K562 (cell line): Measurements from ENCODE around the gene C1orf167. TPM values are rescaled to one million over a fixed set of nuclear protein-coding genes. Genes with fewer than 3 reads are reported as not detected.

Experiments used
- CBX3 ChIP-seq, 2 experiments: IDR thresholded peaks; 1 replicate in 1 of 2; 2 replicates in 1 of 2; pipeline ENCODE4 v1.6.1; 2012; ENCODE audit warnings: inconsistent platforms in 2 of 2, low read length in 2 of 2, borderline replicate concordance in 1 of 2, control low read depth in 1 of 2
- EGR1 ChIP-seq: fragments of 450-650 bp; conservative IDR thresholded peaks from 2 replicates; pipeline ENCODE4 v1.6.1; 2017; ENCODE audit warnings: mild to moderate bottlenecking
- GATAD2A ChIP-seq: fragments of 450-650 bp; IDR thresholded peaks from 2 replicates; pipeline ENCODE4 v1.6.1; 2017
- MIER1 ChIP-seq: fragments of 450-650 bp; IDR thresholded peaks from 2 replicates; pipeline ENCODE4 v1.6.1; 2016; ENCODE audit warnings: antibody characterized with exemption, mild to moderate bottlenecking, low read depth
- U2AF2 ChIP-seq: fragments of 200-400 bp; formaldehyde crosslinking; optimal IDR thresholded peaks from 2 replicates; pipeline ENCODE3; 2017; ENCODE audit warnings: low read depth, mild to moderate bottlenecking, low read length
- ZNF586 ChIP-seq: fragments of 450-650 bp; formaldehyde crosslinking; conservative IDR thresholded peaks from 2 replicates; pipeline ENCODE4 v1.4.0; 2020; ENCODE audit warnings: mild to moderate bottlenecking, moderate library complexity
- polyA plus RNA-seq, 8 experiments: library from polyadenylated mRNA; depleted of rRNA in 4 of 8; stranded (reverse) in 5 of 8; unstranded in 3 of 8; fragments of >200 nt; fragmentation: Nextera tagmentation in 2 of 8; fragmentation: Illumina TruSeq in 1 of 8; extraction: Ambion mirVana in 2 of 8; extraction: Trizol in 1 of 8; gene quantifications; 2 replicates each; pipeline versions ENCODE4 v1.2.1 to v1.2.3, GENCODE V29; 2011 to 2014; ENCODE audit warnings: inconsistent platforms in 1 of 8, missing spikeins in 1 of 8
- total RNA-seq, 7 experiments: library from RNA; depleted of rRNA in 6 of 7; stranded (reverse); fragments of >200 nt in 6 of 7; fragmentation: Illumina TruSeq in 2 of 7; extraction: Trizol in 2 of 7; gene quantifications; 2 replicates each; pipeline versions ENCODE4 v1.2.1 to v1.2.3, GENCODE V29; 2011 to 2021; ENCODE audit warnings: low replicate concordance in 1 of 7
- TF ChIP-seq, protein P1 (sequence below): sonication (generic); formaldehyde crosslinking; IDR thresholded peaks from 2 replicates; pipeline ENCODE4 v1.8.0; 2023; ENCODE audit warnings: mild to moderate bottlenecking, missing genetic modification reagents
- TF ChIP-seq, protein P2 (sequence below): IDR thresholded peaks from 2 replicates; pipeline ENCODE4 v1.6.1; 2011; ENCODE audit warnings: borderline replicate concordance, low read depth, mild to moderate bottlenecking, moderate library complexity, low read length; ENCODE audit not compliant: insufficient read depth, poor library complexity, severe bottlenecking
- TF ChIP-seq, protein P3 (sequence below), 2 experiments: fragments of 200-800 bp in 1 of 2; sonication (Bioruptor generic) in 1 of 2; sonication (generic) in 1 of 2; formaldehyde crosslinking in 1 of 2; IDR thresholded peaks in 1 of 2; conservative IDR thresholded peaks in 1 of 2; 2 replicates each; pipeline versions ENCODE4 v1.5.0 to v1.6.1; 2016 to 2020; ENCODE audit warnings: missing compliant biosample characterization in 1 of 2, missing genetic modification characterization in 1 of 2, missing genetic modification reagents in 1 of 2
- TF ChIP-seq, protein P4 (sequence below): fragments of 250-450 bp; sonication (Bioruptor Pico); IDR thresholded peaks from 2 replicates; pipeline ENCODE4 v1.4.0; 2020; ENCODE audit warnings: mild to moderate bottlenecking
- TF ChIP-seq, protein P5 (sequence below): fragments of 450-650 bp; IDR thresholded peaks from 2 replicates; pipeline ENCODE4 v1.6.1; 2017; ENCODE audit warnings: antibody characterized with exemption, mild to moderate bottlenecking

Gene C1orf167
- total and polyA plus RNA-seq, 9 of the 15 experiments (the other 6 are each of a cell fraction or from before 2014, with no cell fraction given): 0.22 to 0.86 (median 0.31) TPM; not detected in 2

DNA sequence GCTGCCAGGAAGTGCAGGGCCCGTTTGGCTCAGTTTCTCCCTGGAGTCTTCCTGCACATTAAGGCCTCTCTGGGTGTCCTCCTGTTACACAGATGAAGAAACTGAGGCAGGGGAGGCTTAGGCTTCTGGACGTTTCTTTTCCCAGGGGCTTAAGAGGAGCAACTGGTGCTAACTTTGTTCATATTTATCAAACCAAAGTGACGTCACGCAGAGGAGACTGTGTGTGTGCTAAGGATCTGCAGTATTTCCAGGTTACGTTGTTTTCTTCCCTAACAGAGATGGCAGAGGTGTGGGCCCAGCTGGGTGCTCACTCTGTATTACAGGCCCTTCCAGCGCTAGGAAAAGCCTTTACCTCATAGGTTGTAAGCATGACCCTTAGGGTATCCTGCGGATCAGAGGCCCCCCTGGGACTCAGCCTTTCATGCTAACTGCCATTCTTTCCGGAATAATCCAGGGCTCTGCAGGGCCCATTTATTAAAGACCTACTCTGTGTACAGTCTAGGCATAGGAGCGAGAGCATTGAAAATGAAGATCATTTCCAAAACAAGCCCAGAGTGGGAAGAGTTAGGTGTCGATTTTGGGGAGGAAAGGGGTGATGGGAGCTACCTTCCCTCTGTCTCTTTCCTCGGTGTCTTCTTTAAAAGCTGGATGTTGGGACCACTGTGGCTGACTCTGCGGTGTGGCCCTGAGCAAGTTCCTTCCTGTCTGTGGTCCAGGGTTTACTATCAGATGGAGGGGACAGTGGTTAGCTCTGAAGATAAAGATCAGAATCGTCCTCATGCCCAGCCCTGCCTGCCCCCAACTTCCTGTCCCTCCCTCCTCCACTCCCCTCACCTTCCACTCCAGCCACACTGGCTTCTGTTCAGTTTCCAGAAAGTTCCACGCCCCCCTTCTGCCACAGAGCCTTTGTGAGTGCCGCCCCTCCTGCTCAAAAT lies 21.5 kb upstream of the C1orf167 start (continued):
- no peak for TF ChIP-seq MIER1
- TF ChIP-seq EGR1: no peak
- TF ChIP-seq CBX3 (IDR thresholded peaks at IDR 0.05; ENCODE audit: borderline replicate concordance in 1 of 2, low read length in 2 of 2): no peak
- TF ChIP-seq, protein P1, sequence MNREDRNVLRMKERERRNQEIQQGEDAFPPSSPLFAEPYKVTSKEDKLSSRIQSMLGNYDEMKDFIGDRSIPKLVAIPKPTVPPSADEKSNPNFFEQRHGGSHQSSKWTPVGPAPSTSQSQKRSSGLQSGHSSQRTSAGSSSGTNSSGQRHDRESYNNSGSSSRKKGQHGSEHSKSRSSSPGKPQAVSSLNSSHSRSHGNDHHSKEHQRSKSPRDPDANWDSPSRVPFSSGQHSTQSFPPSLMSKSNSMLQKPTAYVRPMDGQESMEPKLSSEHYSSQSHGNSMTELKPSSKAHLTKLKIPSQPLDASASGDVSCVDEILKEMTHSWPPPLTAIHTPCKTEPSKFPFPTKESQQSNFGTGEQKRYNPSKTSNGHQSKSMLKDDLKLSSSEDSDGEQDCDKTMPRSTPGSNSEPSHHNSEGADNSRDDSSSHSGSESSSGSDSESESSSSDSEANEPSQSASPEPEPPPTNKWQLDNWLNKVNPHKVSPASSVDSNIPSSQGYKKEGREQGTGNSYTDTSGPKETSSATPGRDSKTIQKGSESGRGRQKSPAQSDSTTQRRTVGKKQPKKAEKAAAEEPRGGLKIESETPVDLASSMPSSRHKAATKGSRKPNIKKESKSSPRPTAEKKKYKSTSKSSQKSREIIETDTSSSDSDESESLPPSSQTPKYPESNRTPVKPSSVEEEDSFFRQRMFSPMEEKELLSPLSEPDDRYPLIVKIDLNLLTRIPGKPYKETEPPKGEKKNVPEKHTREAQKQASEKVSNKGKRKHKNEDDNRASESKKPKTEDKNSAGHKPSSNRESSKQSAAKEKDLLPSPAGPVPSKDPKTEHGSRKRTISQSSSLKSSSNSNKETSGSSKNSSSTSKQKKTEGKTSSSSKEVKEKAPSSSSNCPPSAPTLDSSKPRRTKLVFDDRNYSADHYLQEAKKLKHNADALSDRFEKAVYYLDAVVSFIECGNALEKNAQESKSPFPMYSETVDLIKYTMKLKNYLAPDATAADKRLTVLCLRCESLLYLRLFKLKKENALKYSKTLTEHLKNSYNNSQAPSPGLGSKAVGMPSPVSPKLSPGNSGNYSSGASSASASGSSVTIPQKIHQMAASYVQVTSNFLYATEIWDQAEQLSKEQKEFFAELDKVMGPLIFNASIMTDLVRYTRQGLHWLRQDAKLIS (CRISPR knock-in tag): no peak
- TF ChIP-seq, protein P2, sequence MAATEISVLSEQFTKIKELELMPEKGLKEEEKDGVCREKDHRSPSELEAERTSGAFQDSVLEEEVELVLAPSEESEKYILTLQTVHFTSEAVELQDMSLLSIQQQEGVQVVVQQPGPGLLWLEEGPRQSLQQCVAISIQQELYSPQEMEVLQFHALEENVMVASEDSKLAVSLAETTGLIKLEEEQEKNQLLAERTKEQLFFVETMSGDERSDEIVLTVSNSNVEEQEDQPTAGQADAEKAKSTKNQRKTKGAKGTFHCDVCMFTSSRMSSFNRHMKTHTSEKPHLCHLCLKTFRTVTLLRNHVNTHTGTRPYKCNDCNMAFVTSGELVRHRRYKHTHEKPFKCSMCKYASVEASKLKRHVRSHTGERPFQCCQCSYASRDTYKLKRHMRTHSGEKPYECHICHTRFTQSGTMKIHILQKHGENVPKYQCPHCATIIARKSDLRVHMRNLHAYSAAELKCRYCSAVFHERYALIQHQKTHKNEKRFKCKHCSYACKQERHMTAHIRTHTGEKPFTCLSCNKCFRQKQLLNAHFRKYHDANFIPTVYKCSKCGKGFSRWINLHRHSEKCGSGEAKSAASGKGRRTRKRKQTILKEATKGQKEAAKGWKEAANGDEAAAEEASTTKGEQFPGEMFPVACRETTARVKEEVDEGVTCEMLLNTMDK: no peak
- TF ChIP-seq GATAD2A: peak; percentile 83
- TF ChIP-seq, protein P3, sequence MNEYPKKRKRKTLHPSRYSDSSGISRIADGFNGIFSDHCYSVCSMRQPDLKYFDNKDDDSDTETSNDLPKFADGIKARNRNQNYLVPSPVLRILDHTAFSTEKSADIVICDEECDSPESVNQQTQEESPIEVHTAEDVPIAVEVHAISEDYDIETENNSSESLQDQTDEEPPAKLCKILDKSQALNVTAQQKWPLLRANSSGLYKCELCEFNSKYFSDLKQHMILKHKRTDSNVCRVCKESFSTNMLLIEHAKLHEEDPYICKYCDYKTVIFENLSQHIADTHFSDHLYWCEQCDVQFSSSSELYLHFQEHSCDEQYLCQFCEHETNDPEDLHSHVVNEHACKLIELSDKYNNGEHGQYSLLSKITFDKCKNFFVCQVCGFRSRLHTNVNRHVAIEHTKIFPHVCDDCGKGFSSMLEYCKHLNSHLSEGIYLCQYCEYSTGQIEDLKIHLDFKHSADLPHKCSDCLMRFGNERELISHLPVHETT (CRISPR knock-in tag; conservative IDR thresholded peaks at IDR 0.05 in 1 of 2, IDR thresholded peaks at IDR 0.05 in 1 of 2): peak in 1 of 2 experiments; percentile 55; a peak in 1 of 4 replicates
- TF ChIP-seq ZNF586 (CRISPR knock-in tag): no peak
- TF ChIP-seq U2AF2: no peak
- TF ChIP-seq, protein P4, sequence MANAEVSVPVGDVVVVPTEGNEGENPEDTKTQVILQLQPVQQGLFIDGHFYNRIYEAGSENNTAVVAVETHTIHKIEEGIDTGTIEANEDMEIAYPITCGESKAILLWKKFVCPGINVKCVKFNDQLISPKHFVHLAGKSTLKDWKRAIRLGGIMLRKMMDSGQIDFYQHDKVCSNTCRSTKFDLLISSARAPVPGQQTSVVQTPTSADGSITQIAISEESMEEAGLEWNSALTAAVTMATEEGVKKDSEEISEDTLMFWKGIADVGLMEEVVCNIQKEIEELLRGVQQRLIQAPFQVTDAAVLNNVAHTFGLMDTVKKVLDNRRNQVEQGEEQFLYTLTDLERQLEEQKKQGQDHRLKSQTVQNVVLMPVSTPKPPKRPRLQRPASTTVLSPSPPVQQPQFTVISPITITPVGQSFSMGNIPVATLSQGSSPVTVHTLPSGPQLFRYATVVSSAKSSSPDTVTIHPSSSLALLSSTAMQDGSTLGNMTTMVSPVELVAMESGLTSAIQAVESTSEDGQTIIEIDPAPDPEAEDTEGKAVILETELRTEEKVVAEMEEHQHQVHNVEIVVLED: no peak
- TF ChIP-seq, protein P5, sequence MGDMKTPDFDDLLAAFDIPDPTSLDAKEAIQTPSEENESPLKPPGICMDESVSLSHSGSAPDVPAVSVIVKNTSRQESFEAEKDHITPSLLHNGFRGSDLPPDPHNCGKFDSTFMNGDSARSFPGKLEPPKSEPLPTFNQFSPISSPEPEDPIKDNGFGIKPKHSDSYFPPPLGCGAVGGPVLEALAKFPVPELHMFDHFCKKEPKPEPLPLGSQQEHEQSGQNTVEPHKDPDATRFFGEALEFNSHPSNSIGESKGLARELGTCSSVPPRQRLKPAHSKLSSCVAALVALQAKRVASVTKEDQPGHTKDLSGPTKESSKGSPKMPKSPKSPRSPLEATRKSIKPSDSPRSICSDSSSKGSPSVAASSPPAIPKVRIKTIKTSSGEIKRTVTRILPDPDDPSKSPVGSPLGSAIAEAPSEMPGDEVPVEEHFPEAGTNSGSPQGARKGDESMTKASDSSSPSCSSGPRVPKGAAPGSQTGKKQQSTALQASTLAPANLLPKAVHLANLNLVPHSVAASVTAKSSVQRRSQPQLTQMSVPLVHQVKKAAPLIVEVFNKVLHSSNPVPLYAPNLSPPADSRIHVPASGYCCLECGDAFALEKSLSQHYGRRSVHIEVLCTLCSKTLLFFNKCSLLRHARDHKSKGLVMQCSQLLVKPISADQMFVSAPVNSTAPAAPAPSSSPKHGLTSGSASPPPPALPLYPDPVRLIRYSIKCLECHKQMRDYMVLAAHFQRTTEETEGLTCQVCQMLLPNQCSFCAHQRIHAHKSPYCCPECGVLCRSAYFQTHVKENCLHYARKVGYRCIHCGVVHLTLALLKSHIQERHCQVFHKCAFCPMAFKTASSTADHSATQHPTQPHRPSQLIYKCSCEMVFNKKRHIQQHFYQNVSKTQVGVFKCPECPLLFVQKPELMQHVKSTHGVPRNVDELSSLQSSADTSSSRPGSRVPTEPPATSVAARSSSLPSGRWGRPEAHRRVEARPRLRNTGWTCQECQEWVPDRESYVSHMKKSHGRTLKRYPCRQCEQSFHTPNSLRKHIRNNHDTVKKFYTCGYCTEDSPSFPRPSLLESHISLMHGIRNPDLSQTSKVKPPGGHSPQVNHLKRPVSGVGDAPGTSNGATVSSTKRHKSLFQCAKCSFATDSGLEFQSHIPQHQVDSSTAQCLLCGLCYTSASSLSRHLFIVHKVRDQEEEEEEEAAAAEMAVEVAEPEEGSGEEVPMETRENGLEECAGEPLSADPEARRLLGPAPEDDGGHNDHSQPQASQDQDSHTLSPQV: peak; percentile 55
